Calu3 (cell line): ENCODE results near the gene ANKRD16. TPM values are rescaled to one million over a fixed set of nuclear protein-coding genes. Genes with fewer than 3 reads are reported as not detected.
"Not testable (repeated sequence)": the region's sequence is repeated elsewhere in the genome, so short reads cannot be mapped to it uniquely, and the experiment has no call there.

Experiments
- BruUV-seq: library from RNA; stranded (reverse); fragments of 400-500 nt; replicated peaks from 2 replicates; lab custom pipeline; 2021; lab: Mats Ljungman, UMichigan
- CTCF ChIA-PET: fragments of 300-600 bp; sonication (Branson Sonifier 250); formaldehyde crosslinking; loops from one replicate; lab custom pipeline; 2022; ENCODE audit warnings: antibody characterized with exemption; lab: Charles Lee
- DNase-seq: peaks from one replicate; pipeline ENCODE4 v3.0.0; 2022
- H3K27ac Mint-ChIP-seq: one replicate; pipeline ENCODE4 v1.8.0; 2022; ENCODE audit warnings: mixed read lengths; ENCODE audit not compliant: unreplicated experiment
- H3K27me3 Mint-ChIP-seq: one replicate; pipeline ENCODE4 v1.8.0; 2022; ENCODE audit warnings: mixed read lengths; ENCODE audit not compliant: unreplicated experiment
- H3K36me3 Mint-ChIP-seq: one replicate; pipeline ENCODE4 v1.8.0; 2022; ENCODE audit warnings: mild to moderate bottlenecking, moderate library complexity, mixed read lengths; ENCODE audit not compliant: insufficient read depth, unreplicated experiment
- H3K4me1 Mint-ChIP-seq: one replicate; pipeline ENCODE4 v1.8.0; 2022; ENCODE audit warnings: mild to moderate bottlenecking, low read depth, mixed read lengths; ENCODE audit not compliant: unreplicated experiment
- H3K4me3 Mint-ChIP-seq: one replicate; pipeline ENCODE4 v1.8.0; 2022; ENCODE audit warnings: mild to moderate bottlenecking, low read depth, moderate library complexity, mixed read lengths; ENCODE audit not compliant: unreplicated experiment
- H3K9me3 Mint-ChIP-seq: one replicate; pipeline ENCODE4 v1.8.0; 2022; ENCODE audit warnings: low read depth, mixed read lengths; ENCODE audit not compliant: unreplicated experiment
- intact Hi-C: fragments of 100-400 bp; cut with micrococcal nuclease; formaldehyde crosslinking; loops from one replicate; pipeline ENCODE4 v1.10.0; 2022; ENCODE audit not compliant: unreplicated experiment
- total RNA-seq: library from RNA; stranded (reverse); gene quantifications from 2 replicates; pipeline ENCODE4 v1.2.3, GENCODE V29; 2022
- TF ChIP-seq, protein P1 (sequence below): fragments of 200-600 bp; IDR thresholded peaks from one replicate; pipeline ENCODE4 v1.8.0; 2022; ENCODE audit warnings: antibody characterized with exemption; ENCODE audit not compliant: unreplicated experiment

Gene ANKRD16
- total RNA-seq, 1 experiment from 2014 or later, result 8.7 TPM

DNA sequence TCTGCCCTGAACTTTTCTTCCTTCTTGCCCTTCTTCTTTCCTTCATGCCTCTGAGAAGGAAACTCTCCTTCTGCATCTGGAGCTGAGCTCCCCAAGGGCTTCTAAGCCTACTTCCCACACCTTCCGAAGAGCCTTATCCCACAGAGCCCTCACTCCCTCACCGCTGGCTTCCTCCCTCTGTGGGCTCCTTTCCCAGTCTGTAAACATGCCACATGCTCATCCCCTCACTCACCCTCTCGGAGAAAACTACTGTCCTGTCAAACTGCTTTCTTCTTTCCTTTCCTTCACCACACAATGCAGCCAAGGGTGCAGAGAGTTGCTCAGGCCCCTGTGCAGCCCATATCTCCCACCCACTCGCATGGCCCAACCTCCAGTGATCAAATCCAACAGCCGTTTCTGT lies 18.1 kb downstream of the ANKRD16 start:
- BruUV-seq, result no TSS peak
- no peak for DNase-seq
- Mint-ChIP-seq H3K36me3 (no peaks in the 10 kb centered on the region), H3K9me3 (no peaks in the 10 kb centered on the region), H3K4me1 (peaks cover 17% of the 10 kb centered on the region), H3K27ac (no peak overlapping the region), H3K27me3 (no peaks in the 10 kb centered on the region), H3K4me3 (no peak overlapping the region)
- intact Hi-C loops, result loop anchor here (5.0 kb wide), 2 partner anchors 34 to 59 kb away; partner anchors contain the start of gene GDI2
- CTCF ChIA-PET, result no interaction called here
- TF ChIP-seq, protein P1, sequence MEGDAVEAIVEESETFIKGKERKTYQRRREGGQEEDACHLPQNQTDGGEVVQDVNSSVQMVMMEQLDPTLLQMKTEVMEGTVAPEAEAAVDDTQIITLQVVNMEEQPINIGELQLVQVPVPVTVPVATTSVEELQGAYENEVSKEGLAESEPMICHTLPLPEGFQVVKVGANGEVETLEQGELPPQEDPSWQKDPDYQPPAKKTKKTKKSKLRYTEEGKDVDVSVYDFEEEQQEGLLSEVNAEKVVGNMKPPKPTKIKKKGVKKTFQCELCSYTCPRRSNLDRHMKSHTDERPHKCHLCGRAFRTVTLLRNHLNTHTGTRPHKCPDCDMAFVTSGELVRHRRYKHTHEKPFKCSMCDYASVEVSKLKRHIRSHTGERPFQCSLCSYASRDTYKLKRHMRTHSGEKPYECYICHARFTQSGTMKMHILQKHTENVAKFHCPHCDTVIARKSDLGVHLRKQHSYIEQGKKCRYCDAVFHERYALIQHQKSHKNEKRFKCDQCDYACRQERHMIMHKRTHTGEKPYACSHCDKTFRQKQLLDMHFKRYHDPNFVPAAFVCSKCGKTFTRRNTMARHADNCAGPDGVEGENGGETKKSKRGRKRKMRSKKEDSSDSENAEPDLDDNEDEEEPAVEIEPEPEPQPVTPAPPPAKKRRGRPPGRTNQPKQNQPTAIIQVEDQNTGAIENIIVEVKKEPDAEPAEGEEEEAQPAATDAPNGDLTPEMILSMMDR, result no peak

DNA sequence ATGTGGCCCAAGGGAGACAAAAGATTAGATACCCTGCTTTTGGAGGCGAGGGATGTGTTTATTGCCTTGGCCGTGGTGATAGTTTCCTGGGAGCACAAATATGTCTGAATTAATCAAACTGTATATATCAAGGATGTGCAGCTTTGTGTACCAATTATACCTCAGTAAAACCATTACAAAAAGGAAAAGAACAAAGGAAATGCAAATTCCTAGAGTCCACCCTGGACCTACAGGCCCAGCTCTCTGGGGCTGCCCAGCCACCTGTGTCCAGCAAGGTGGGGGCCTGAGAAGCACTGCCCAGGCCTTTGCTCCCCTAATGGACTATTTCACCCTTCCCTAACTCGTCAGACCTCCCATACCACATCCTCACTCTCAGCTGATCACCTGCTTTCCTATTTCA lies 20.5 kb downstream of the ANKRD16 start:
- Mint-ChIP-seq H3K27me3 (no peaks in the 10 kb centered on the region), H3K27ac (no peak overlapping the region), H3K4me3 (no peak overlapping the region), H3K9me3 (no peaks in the 10 kb centered on the region), H3K4me1 (peaks cover 22% of the 10 kb centered on the region), H3K36me3 (no peaks in the 10 kb centered on the region)
- CTCF ChIA-PET, result interaction anchor here (1.0 kb wide), 1 partner anchor 240 kb away, joined by 9 read pairs; no protein-coding TSS in a partner anchor
- no TSS peak for BruUV-seq
- TF ChIP-seq, protein P1, result no peak
- intact Hi-C loops, result no loop called here
- no peak for DNase-seq

DNA sequence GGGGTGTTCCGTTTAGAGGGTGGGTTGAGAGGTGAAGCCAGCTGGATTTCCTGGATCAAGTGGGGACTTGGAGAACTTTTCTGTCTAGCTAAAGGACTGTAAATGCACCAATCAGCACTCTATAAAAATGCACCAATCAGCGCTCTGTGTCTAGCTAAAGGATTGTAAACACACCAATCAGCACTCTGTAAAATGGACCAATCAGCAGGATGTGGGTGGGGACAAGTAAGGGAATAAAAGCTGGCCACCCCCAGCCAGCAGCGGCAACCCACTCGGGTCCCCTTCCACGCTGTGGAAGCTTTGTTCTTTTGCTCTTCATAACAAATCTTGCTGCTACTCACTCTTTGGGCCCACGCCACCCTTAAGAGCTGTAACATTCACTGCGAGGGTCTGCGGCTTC lies 21.3 kb downstream of the ANKRD16 start:
- CTCF ChIA-PET, H3K36me3 Mint-ChIP-seq, BruUV-seq, H3K4me3 Mint-ChIP-seq, DNase-seq, H3K9me3 Mint-ChIP-seq, H3K27me3 Mint-ChIP-seq, intact Hi-C loops: not testable (repeated sequence)
- H3K27ac Mint-ChIP-seq, result peak overlapping the region; percentile 37
- H3K4me1 Mint-ChIP-seq, result peaks cover 22% of the 10 kb centered on the region

DNA sequence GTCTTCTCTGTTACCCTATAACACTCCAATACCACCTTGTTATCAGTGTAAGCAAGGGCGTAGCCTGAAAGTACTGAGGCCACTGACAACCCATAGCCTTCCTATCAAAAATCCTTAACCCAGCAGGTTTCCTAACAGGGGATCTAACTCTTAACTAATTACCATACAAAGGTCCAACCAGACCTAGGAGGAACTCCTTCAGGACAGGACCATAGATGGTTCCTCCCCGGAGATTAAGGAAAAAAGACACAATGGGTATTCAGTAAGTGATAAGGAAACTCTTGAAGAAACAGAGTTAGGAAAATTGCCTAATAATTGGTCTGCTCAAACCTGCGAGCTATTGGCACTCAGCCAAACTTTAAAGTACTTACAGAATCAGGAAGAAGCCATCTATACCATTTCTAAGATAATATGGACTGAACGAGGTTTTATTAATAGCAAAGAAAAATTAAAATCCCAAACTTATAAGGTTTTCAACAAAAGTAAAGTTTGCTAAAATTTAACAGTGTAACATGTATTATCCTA lies 22.5 kb downstream of the ANKRD16 start:
- CTCF ChIA-PET, intact Hi-C loops, H3K27me3 Mint-ChIP-seq, H3K36me3 Mint-ChIP-seq, H3K9me3 Mint-ChIP-seq, H3K4me3 Mint-ChIP-seq, BruUV-seq, DNase-seq: not testable (repeated sequence)
- Mint-ChIP-seq H3K27ac (peak overlapping the region; percentile 37), H3K4me1 (peaks cover 22% of the 10 kb centered on the region)

DNA sequence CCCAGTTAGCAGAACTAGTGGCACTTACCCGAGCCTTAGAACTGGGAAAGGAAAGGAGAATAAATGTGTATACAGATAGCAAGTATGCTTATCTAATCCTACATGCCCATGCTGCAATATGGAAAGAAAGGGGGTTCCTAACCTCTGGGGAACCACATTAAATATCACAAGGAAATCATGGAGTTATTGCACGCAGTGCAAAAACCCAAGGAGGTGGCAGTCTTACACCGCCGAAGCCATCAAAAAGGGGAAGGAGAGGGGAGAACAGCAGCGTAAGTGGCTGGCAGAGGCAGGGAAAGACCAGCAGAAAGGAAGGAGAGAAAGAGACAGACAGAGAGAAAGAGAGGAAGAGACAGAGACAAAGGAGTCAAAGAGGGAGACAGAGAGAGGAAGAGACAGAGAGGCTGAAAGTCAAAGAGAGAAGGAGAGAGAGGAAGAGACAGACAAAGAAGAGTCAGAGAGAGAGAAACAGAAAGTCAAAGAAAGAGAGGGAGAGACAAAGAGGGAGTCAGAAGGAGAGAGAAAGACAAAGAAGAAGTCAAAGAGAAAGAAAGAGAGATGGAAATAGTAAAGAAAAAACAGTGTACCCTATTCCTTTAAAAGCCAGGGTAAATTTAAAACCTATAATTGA lies 23.1 kb downstream of the ANKRD16 start:
- intact Hi-C loops, H3K27me3 Mint-ChIP-seq, DNase-seq, CTCF ChIA-PET, H3K36me3 Mint-ChIP-seq, H3K9me3 Mint-ChIP-seq, H3K4me3 Mint-ChIP-seq, BruUV-seq: not testable (repeated sequence)
- H3K4me1 Mint-ChIP-seq, result peaks cover 22% of the 10 kb centered on the region
- H3K27ac Mint-ChIP-seq, result peak overlapping the region; percentile 2

DNA sequence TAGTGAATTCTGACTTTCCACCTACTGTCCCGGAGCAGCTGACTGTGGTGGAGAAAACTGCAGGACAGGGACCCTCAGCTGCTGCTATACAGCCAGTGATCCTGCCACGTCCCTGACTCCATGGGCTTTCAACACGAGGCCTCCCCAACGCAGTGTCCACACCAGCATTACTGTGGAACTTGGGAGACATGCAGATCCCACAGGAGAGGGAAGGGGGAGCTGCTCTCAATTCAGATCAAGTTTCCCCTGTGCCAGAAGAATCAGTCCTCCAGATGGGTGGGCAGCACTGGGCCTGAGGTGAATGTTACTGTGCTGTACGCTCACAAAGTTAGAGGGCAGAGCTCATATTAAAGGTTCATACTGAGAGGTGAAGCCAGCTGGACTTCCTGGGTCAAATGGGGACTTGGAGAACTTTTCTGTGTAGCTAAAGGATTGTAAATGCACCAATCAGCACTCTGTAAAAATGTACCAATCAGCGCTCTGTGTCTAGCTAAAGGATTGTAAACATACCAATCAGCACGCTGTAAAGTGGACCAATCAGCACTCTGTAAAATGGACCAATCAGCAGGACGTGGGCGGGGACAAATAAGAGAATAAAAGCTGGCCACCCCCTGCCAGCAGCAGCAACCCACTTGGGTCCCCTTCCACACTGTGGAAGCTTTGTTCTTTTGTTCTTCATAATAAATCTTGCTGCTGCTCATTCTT lies 26.6 kb downstream of the ANKRD16 start:
- H3K36me3 Mint-ChIP-seq, BruUV-seq, CTCF ChIA-PET, H3K9me3 Mint-ChIP-seq, H3K4me3 Mint-ChIP-seq, H3K27ac Mint-ChIP-seq, intact Hi-C loops, DNase-seq, H3K27me3 Mint-ChIP-seq: not testable (repeated sequence)
- H3K4me1 Mint-ChIP-seq, result peaks cover 21% of the 10 kb centered on the region
